Activated CD4-positive, alpha-beta memory T cell treated with anti-CD3 and anti-CD28 coated beads, Interleukin-2, amount 10 ng/mL, durations not matched to agents 7 days and 5 days (primary cell): Measurements from ENCODE around the gene ADGRL1. TPM values are rescaled to one million over a fixed set of nuclear protein-coding genes. Genes with fewer than 3 reads are reported as not detected.
A peak's percentile ranks its signal among the peaks of the same experiment; 100 is the strongest.
"Not testable (repeated sequence)": the region's sequence is repeated elsewhere in the genome, so short reads cannot be mapped to it uniquely, and the experiment has no call there.

Experiments
- CTCF ChIA-PET: fragments of 350-600 bp; sonication (Branson Sonifier 250); formaldehyde crosslinking; loops from one replicate; lab custom pipeline; 2021; ENCODE audit warnings: antibody characterized with exemption, inconsistent platforms; lab: Charles Lee
- POLR2A ChIA-PET: fragments of 350-600 bp; sonication (Branson Sonifier 250); formaldehyde crosslinking; loops from one replicate; lab custom pipeline; 2021; ENCODE audit warnings: antibody characterized with exemption; lab: Charles Lee
- DNase-seq: peaks from one replicate; pipeline ENCODE4 v3.0.0-alpha.2; 2020
- H3K27ac Mint-ChIP-seq: one replicate; pipeline ENCODE4 v1.8.0; 2021; ENCODE audit warnings: mild to moderate bottlenecking, mixed read lengths
- H3K27me3 Mint-ChIP-seq: one replicate; pipeline ENCODE4 v1.8.0; 2021; ENCODE audit warnings: mixed read lengths
- H3K36me3 Mint-ChIP-seq: one replicate; pipeline ENCODE4 v1.8.0; 2021; ENCODE audit warnings: low read depth, mixed read lengths
- H3K4me1 Mint-ChIP-seq: one replicate; pipeline ENCODE4 v1.8.0; 2021; ENCODE audit warnings: mixed read lengths
- H3K4me3 Mint-ChIP-seq: one replicate; pipeline ENCODE4 v1.8.0; 2021; ENCODE audit warnings: mild to moderate bottlenecking, mixed read lengths
- H3K9me3 Mint-ChIP-seq: one replicate; pipeline ENCODE4 v1.8.0; 2021; ENCODE audit warnings: mixed read lengths
- total RNA-seq, 2 experiments: library from RNA; stranded (reverse); gene quantifications; one replicate each; pipeline ENCODE4 v1.2.3, GENCODE V29; 2021

The ADGRL1 gene
- 1 to 10 TPM; 6.5 to 6.7 TPM for total RNA-seq

- H3K36me3 Mint-ChIP-seq, H3K9me3 Mint-ChIP-seq, H3K27ac Mint-ChIP-seq, CTCF ChIA-PET, POLR2A ChIA-PET, DNase-seq: not testable (repeated sequence)
- Mint-ChIP-seq H3K4me1 (peaks cover 20% of the 10 kb centered on the region), H3K4me3 (peak within 1 kb of the TSS; percentile 83), H3K27me3 (peaks cover 53% of the 10 kb centered on the region)
Measured at GRCh38 chr19:14205452-14206287, at the start of gene ADGRL1. Gene ADGRL1, minus strand, starts transcription at chr19:14206169. Its CDS starts 22,567 bp downstream, at chr19:14183602.

DNA sequence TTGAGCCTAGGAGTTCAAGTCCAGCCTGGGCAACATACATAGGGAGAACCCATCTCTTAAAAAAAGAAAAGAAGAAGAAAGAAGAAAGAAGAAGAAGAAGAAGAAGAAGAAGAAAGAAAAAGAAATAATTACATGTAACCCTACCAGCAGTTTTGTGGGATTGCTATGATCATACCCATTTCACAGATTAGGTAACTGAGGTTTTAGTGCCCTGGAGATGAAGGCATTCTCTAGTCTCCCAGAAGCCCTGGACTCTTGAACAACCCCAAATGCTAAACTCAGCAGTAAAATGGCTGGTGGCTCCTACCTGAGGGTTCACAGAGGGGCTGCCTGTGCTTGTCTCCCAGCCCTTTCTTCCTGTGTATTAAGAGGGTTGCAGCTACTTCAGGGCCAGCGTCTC lies 49.3 kb upstream of the ADGRL1 start:
- H3K4me1 Mint-ChIP-seq, H3K4me3 Mint-ChIP-seq, H3K9me3 Mint-ChIP-seq, H3K27me3 Mint-ChIP-seq, DNase-seq, CTCF ChIA-PET, POLR2A ChIA-PET, H3K36me3 Mint-ChIP-seq, H3K27ac Mint-ChIP-seq: not testable (repeated sequence)

DNA sequence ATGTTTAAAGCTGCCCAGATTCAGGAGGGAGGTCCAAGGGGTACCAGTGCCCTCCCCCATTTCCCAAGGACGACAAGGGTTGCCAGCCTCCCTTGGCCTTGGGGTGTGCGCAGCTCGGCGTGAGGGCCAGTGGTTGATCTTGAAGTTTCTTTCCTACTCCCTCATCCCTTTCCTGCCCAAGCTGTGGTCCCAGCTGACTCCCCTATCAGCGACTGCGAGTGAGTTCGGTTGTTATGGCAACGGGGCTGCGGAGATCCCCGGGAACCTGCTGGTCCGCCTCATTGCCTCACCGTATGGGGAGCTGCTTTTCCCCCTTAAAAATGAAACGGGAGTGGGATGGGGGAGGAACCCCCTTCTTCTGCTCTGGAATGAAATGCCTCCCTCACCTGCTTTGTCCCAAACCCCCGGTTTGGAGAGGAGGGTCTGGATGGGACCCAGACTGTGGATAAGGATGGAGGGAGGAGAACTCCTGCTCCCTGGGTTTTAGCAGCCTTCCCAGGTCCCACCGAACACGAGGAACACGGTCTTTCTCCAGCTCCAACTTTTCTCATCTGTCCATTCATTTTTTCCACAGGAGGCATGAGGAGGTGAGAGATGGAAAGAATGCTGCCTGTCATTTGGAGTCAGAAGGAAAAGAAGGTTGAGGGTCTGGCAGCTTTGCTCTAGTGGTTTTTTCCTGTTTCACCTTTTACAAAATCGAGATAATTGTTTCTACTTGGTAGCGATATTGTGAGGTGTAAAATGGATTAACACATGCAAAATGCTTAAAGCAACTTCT lies 48.0 kb upstream of the ADGRL1 start:
- CTCF ChIA-PET, H3K9me3 Mint-ChIP-seq, H3K27me3 Mint-ChIP-seq, POLR2A ChIA-PET, DNase-seq, H3K36me3 Mint-ChIP-seq, H3K4me3 Mint-ChIP-seq, H3K27ac Mint-ChIP-seq: not testable (repeated sequence)
- H3K4me1 Mint-ChIP-seq = peaks cover 11% of the 10 kb centered on the region

- H3K27ac Mint-ChIP-seq, CTCF ChIA-PET, H3K36me3 Mint-ChIP-seq, DNase-seq, H3K4me3 Mint-ChIP-seq, H3K9me3 Mint-ChIP-seq, POLR2A ChIA-PET, H3K27me3 Mint-ChIP-seq: not testable (repeated sequence)
- peaks cover 14% of the 10 kb centered on the region for H3K4me1 Mint-ChIP-seq
Measured at GRCh38 chr19:14252136-14252535, 46.2 kb upstream of the ADGRL1 start.

DNA sequence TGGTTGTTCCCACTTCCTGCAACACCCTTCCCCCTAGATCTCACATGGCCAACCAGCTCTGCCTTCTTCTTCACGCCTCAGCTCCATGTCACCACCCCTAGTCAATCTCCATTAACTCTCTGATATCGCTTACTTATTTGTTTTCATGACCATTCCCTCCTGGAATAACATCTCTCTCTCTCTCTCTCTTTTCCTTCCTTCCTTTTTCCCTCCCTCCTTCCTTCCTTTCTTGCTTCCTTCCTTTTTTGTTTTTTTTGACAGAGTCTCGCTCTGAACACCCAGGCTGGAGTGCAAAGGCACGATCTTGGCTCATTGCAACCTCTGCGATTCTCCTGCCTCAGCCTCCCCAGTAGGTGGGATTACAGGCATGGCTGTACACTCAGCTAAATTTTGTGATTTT lies 44.9 kb upstream of the ADGRL1 start:
- no peak overlapping the region for H3K27ac Mint-ChIP-seq
- no peak for DNase-seq
- H3K9me3 Mint-ChIP-seq = no peaks in the 10 kb centered on the region
- H3K4me3 Mint-ChIP-seq = no peak overlapping the region
- ChIA-PET POLR2A (no interaction called here), CTCF (no interaction called here)
- H3K4me1 Mint-ChIP-seq = peaks cover 12% of the 10 kb centered on the region
- H3K36me3 Mint-ChIP-seq = no peaks in the 10 kb centered on the region
- peaks cover 8% of the 10 kb centered on the region for H3K27me3 Mint-ChIP-seq

- H3K27me3 Mint-ChIP-seq, H3K27ac Mint-ChIP-seq, H3K36me3 Mint-ChIP-seq, POLR2A ChIA-PET, H3K4me3 Mint-ChIP-seq, DNase-seq, CTCF ChIA-PET, H3K9me3 Mint-ChIP-seq: not testable (repeated sequence)
- peaks cover 12% of the 10 kb centered on the region for H3K4me1 Mint-ChIP-seq
Measured at GRCh38 chr19:14250315-14250714, 44.3 kb upstream of the ADGRL1 start.

GRCh38 chr19:14249891-14250290 lies 43.9 kb upstream of the ADGRL1 start:
- Mint-ChIP-seq H3K4me1 (peaks cover 12% of the 10 kb centered on the region), H3K4me3 (peak overlapping the region; percentile 47)
- not testable (repeated sequence) for H3K27me3 Mint-ChIP-seq, DNase-seq, H3K36me3 Mint-ChIP-seq, H3K9me3 Mint-ChIP-seq, H3K27ac Mint-ChIP-seq
- ChIA-PET POLR2A (interaction anchor here (1.0 to 1.2 kb wide), 2 partner anchors 29 to 100 kb away, joined by 3 read pairs; no protein-coding TSS in a partner anchor), CTCF (interaction anchor here (0.6 kb wide), 1 partner anchor 10 kb away, joined by 3 read pairs; no protein-coding TSS in a partner anchor)

- not testable (repeated sequence) for H3K27ac Mint-ChIP-seq, H3K36me3 Mint-ChIP-seq, H3K9me3 Mint-ChIP-seq, H3K27me3 Mint-ChIP-seq
- DNase-seq = peak; percentile 16
- Mint-ChIP-seq H3K4me3 (peak overlapping the region; percentile 47), H3K4me1 (peaks cover 12% of the 10 kb centered on the region)
- CTCF ChIA-PET = interaction anchor here (0.6 kb wide), 1 partner anchor 11 kb away, joined by 3 read pairs; no protein-coding TSS in a partner anchor
- POLR2A ChIA-PET = interaction anchor here (0.6 to 1.2 kb wide), 3 partner anchors 13 to 100 kb away, joined by 3 to 4 read pairs (median 3); no protein-coding TSS in a partner anchor
Measured at GRCh38 chr19:14249012-14249754, 43.2 kb upstream of the ADGRL1 start.

DNA sequence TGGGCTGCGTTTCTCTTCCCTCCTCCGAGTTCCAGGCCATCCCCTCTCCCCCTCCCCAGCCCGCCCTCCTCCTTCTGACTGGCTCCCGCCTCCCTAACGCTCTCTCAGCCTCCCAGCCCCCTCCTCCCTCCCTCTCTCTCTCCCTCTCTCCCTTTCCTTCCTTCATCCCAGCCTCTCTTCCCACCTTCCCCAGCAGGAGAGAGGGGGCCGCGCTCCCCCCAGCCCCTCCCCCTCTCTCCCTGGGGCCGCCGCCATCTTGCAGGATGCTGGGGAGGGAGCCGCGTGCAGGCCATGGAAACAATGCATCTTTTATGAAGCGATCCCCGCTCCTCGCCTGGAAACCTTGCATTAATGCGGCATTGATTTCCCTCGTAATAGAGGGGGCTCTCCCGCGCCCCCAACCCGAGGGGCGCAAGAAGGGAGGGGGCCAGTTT lies 42.6 kb upstream of the ADGRL1 start:
- Mint-ChIP-seq H3K27me3 (peaks cover 8% of the 10 kb centered on the region), H3K4me1 (peaks cover 10% of the 10 kb centered on the region), H3K9me3 (no peaks in the 10 kb centered on the region), H3K36me3 (no peaks in the 10 kb centered on the region), H3K4me3 (no peak overlapping the region), H3K27ac (no peak overlapping the region)
- peak; percentile 39 for DNase-seq
- ChIA-PET CTCF (no interaction called here), POLR2A (interaction anchor here (1.2 kb wide), 1 partner anchor 99 kb away, joined by 3 read pairs; no protein-coding TSS in a partner anchor)

DNA sequence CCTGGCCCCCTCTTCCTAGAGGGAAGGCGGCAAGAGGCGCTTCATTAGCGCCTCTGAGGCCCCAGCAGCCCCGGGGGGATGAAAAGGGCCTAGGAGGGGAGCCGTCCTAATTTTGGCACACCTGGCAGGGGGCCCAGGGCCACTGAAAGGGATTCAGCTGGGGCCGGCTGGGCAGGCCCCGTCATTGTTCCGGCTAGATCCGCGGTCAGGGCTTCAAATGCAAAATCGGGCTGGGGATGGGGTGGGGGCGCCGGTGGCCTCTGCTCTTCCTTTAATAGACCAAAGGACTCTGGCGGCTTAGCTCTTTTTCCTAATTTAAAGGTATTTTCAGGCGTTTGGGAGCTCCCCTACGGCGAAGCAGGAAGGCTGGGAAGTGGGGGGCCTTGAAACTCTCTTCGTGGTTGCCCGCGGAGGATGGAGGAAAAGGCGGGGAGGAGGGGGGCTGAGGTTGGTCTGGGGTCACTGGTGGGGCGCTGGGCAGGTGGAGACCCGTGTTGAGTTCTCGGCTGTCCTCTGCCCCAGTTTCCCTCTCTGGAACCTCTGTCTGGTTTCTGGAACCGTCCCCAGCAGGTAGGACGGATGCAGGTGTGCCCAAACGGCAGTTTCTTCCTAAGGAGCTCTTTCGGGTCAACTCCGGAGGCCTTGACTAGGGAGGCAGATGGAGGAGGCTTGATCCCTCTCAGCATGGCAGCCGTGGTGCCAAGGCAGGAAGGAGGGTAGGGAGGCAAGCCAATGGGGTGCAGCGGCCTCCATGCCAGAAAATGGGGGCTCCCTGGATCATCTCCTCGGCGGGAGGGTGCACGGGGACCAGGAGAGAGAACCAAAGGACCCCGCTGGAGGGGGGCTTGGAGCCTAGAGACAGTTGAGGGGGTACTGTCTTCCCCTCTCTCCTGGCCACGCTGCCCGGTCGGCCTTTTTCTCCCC lies 41.8 kb upstream of the ADGRL1 start:
- Mint-ChIP-seq H3K4me3 (peak overlapping the region; percentile 49), H3K4me1 (peaks cover 10% of the 10 kb centered on the region)
- CTCF ChIA-PET, H3K9me3 Mint-ChIP-seq, H3K27me3 Mint-ChIP-seq, DNase-seq, H3K36me3 Mint-ChIP-seq, POLR2A ChIA-PET, H3K27ac Mint-ChIP-seq: not testable (repeated sequence)

DNA sequence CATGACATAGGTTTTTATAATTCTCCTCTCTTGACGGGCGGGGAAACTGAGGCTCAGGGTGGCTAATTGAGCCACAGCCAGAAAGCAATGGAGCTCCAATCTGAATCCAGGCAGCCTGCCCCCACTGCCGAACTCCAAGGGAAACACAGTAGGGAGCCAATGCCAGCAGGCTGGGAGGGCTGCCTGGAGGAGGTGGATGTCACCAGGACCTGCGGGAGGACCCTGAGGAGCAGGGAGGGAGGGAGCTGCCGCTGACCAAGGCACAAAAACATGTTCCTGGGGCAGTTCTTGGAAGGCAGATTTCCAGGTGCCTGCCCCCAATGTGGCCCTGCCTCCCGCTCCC lies 41.2 kb upstream of the ADGRL1 start:
- CTCF ChIA-PET, DNase-seq, POLR2A ChIA-PET, H3K9me3 Mint-ChIP-seq, H3K4me3 Mint-ChIP-seq, H3K27me3 Mint-ChIP-seq, H3K36me3 Mint-ChIP-seq, H3K27ac Mint-ChIP-seq: not testable (repeated sequence)
- peaks cover 10% of the 10 kb centered on the region for H3K4me1 Mint-ChIP-seq

- H3K27me3 Mint-ChIP-seq, POLR2A ChIA-PET, H3K4me3 Mint-ChIP-seq, H3K36me3 Mint-ChIP-seq, H3K9me3 Mint-ChIP-seq, H3K27ac Mint-ChIP-seq, DNase-seq, H3K4me1 Mint-ChIP-seq: not testable (repeated sequence)
- CTCF ChIA-PET = interaction anchor here (0.6 kb wide), 1 partner anchor 46 kb away, joined by 3 read pairs; no protein-coding TSS in a partner anchor
Measured at GRCh38 chr19:14244393-14244792, 38.4 kb upstream of the ADGRL1 start.
